EL (cell line): ENCODE data around the gene NRP1.
A peak's percentile ranks its signal among the peaks of the same experiment; 100 is the strongest.

ENCODE experiments used
- DNase-seq: peaks from one replicate; pipeline ENCODE4 v3.0.0-alpha.2; 2016

Gene NRP1

GRCh38 chr10:33256458-33256857 is 78.0 kb downstream of the NRP1 start:
- DNase-seq = no peak

DNA sequence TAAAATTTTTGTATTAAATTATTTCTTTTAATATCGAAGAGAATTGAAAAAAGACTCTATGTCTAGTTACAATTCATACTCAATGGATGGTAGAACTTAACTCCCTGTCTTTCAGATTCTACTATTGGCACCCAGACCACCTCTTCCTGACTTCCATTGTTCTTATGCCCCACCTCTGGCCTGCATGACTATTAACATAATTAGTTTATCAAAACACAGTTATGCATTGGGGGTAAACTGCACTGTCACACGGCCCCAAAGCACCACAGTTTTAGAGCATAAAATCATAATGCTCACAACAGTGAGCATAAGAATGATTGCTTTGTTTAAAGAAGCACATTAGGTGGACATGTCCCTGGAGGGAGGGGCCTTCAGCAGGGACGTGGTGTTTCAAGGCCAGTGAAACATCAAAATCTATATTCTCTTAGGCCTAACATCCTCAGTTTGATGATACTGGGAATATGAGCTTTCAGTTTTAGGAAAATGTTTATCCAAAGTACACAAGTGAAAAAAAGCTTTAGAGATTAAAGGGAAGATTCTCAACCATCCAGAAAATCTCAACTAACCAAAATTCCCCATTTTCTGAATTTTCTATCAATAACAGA is 79.8 kb downstream of the NRP1 start:
- DNase-seq = no peak

DNA sequence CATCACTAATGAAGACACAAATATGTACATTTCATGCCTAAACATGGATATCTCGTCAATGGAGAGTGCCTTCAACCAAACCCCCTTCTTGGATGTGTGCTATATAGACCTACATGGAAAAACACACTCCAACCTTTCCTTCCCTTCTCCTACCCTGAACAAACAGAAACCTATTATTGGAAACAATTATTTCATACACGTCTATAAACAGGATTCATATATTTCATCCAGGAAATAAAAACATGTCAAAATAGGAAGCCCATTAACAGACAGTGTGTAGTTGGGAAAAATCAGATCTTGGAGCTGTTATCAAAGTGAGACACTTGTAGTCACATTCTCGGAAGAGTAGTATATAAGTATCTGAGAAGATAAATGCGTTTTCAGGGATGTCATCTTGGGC is 81.1 kb downstream of the NRP1 start:
- no peak for DNase-seq

DNA sequence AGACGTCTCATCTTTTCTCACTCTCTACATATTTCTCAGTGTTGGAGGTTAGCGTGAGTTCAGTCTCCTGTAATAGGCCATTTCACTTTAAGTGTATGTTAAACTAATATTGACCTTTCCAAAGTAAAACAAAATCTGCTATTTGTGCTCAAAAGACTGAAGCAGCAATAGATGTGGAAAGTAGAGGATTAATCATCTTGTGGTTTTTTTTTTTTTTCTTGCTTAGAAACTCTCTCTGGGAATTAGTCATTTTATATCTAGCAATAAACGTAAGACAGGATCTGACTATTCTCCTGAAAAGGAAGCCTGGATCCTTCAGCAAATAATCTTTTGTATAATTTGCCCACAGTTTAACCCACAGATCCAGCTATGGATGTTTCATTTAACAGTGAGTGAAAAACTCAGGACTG is 81.7 kb downstream of the NRP1 start:
- DNase-seq = peak; percentile 69

DNA sequence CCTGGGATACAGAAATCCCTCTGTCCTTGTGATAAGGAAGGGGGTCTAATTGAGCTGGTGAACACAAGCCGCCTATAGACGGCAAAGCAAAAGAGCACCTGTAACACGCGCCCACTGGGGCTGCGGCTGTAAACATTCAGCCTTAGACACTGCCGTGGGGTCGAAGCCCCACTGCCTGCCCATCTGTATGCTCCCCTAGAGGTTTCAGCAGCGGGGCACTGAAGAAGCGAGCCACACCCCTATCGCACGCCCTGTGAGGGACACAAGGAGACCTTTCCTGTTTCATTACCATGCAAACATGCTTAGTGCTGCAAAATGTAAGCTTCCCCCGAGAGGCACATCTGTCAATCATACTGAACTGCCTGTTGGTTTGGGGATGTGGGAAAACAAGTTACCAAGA is 82.1 kb downstream of the NRP1 start:
- DNase-seq = no peak

- no peak for DNase-seq
Observed at GRCh38 chr10:33249659-33250345, 84.7 kb downstream of the NRP1 start.

- no peak for DNase-seq
Observed at GRCh38 chr10:33249137-33249536, 85.3 kb downstream of the NRP1 start.

- peak; percentile 90 for DNase-seq
Observed at GRCh38 chr10:33248638-33249037, 85.8 kb downstream of the NRP1 start.

DNA sequence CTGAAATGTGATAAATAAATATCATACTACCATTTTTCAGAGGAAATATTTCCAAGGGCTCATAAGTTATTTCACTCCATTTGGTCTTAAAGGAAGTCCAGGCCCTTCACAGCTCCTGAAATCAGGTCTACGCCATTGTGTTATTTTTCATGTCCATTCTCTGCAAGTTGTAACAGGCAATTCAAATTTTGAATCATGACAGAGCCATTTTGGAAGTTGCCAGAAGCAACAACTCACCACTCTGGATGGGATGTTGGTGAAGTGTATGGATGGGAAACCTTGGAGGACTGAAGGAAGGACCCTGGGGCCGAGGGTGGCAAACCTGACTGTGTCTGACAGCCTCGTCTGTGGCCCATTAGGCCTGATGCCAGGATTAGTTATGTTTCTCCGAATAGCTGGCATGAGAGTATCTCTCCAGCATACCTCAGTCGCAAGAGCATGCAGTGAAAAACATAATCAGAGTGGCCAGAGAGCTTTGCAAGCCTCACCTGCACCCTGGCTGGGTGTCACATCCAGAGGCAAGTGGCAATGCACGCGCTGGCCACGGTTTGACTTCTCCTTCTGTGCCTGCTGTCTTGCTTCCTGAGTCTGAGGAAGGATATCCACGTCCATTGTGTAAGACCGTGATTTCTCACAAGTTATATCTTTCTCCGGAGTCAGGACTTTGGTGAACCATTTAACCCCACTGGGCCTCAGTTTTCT is 87.1 kb downstream of the NRP1 start:
- DNase-seq = no peak

DNA sequence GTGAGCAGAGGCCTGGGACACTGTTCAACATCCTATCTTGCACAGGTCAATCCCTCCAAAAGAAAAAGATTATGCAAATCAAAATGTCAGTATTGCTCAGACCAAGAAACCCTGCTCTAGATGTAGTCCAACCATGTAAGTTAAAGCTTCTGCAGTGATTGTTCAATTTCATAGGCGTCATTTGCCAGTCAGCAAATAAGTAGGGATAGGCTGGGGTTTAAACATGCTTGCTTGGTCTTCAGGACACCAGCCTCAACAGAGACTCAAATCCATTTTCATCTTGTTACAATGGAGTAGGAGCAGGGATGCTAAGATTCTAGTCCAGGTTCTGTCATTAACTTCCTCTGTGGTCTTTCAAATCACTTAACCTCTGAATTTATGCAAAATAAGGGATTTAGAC is 89.1 kb downstream of the NRP1 start:
- no peak for DNase-seq

- no peak for DNase-seq
Observed at GRCh38 chr10:33244354-33244967, 90.0 kb downstream of the NRP1 start.

DNA sequence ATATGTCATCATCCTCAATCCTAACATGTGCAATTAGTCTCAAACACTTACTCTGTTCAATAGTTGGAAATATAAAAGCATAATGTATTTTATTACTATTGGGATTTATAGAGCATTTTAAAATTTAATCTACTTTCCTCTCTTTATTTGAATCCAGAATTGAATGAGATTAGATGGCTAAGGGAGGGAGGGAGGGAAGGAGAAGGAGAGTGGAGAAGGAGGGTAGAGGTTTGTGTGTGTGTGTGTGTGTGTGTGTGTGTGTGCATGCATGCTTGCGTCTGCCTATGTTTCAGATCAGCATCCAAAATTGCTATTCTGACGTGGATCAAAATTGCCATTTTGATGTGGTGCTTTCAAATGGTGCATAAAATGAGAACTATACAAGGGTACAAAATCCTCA is 90.8 kb downstream of the NRP1 start:
- no peak for DNase-seq

DNA sequence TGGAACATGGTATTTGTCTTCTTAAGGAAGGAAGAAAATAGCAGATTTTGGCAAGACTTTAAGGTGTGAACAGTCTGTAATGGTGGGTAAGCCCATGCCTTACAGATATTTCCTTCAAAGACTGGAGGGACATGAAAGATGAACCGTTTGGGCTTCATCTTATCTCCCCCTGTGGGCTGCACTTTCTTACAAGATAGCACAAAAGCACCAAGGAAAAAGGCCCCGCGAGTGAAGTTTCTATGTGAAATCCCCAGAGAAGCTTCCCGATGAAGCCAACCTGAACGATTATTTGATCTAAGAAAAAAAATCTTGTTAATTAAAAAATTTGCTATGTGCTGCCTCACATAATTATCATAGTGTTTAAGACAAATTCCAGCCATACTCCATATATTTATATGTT is 91.5 kb downstream of the NRP1 start:
- DNase-seq = no peak

DNA sequence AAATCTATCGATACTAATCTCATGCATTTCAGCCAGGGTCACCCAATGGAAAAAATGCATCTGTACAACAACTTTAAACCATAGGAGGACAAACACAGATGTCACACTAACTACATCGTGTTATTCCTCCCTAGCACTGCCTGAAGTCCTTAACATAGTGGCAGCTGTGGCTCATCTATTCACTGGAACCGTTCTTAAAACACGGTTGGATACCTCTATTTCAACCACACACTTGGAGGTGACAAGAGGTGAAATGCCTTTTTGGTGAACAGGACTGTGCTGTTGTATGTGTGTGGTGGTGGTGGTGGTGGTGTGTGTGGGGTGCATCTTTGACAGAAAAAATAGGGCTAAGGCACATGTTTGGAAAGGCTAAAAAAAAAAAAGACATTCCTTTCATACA is 93.1 kb downstream of the NRP1 start:
- peak; percentile 36 for DNase-seq

DNA sequence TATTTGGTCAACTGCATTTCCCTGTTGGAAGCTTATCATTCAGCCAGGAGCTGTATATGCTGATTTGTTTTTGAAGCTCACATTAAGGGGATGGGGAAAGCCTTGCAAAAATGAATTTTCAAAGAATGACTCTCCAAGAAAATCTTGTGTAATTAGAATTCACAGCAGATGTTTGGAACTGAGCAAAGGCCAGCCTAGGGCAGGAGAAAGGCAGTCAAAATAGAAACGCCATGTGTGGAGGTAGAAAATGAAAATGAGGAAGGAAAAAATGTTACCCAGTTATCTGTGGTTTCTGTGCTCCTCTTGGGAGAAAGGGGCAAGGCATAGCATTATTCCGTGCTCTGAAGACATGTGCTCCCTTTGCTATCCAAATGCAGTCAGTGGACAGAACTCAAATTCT is 93.5 kb downstream of the NRP1 start:
- peak; percentile 62 for DNase-seq

- DNase-seq = no peak
Observed at GRCh38 chr10:33240258-33240657, 94.2 kb downstream of the NRP1 start.

- no peak for DNase-seq
Observed at GRCh38 chr10:33239257-33239656, 95.2 kb downstream of the NRP1 start.

GRCh38 chr10:33238643-33239042 is 95.8 kb downstream of the NRP1 start:
- peak; percentile 84 for DNase-seq

DNA sequence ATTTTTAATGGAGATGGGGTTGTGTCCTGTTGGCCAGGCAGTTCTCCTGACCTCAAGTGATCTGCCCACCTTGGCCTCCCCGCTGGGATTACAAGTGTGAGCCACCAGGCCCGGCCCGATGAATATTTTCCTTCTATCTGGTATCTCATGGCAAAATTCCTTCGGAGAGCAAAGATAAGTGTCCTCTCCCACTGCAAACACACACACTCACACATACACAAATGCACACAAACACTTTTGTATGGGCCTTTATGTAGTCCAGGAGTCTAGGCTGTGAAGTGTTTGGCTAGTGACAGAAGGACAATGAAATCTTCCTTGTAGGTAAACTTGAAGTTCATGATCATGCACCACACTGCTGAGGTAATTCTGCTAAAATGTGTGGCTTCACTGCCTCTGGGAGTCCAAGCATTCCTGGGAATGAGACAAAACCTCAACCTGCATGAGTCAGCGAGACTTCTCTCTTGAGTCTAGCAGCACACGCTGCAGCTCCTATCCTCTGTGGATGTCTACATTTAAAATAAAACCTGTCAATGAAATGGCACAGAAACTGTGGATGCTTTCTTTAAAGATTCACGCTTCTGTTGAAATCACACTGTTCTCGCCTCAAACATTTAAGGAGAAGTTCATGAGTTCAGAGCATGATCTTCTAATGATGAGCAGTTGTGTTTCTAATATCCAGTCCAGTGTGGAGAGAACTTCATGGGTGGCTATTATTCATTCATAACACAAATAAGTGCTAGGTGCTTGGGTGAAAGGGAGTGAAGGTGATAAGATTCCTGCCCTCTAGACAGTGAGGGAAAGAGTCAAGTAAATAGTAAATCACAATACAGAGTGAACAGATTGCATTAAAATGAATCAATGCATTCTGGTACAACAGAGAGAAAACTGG is 96.5 kb downstream of the NRP1 start:
- DNase-seq = peak; percentile 98

GRCh38 chr10:33236916-33237315 is 97.6 kb downstream of the NRP1 start:
- no peak for DNase-seq

GRCh38 chr10:33235951-33236350 is 98.5 kb downstream of the NRP1 start:
- no peak for DNase-seq

DNA sequence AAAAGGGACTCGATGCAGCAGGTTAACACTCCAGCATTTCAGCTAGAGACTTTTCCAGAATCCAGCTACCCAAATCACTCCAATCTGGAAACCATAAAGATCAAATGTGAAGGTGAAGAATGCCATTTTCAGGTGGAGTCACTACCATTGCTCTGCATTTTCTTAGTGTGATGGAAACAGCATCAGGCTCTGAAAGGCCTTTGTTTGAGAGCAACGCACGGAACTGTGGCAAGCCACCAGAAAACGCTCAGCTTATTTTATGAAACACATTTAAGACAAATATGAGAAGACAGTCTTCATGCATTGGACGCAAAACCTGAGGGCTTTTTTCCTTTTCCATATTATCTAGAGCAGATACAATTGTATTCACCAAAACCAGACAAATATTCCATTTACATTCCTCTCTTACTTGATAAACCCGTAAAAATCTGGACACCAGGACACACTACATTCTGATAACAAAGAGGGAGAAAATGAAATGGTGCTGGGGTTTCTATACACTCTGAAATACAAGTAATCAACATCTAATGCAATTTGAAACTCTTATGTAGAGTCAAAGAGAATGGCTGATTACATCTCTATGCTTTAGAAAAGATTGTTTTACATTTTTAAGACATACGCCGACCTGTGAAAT is 99.1 kb downstream of the NRP1 start:
- DNase-seq = no peak
